AG09319 (cell line): ENCODE measurements around the gene COL6A5.

Experiments
- DNase-seq: peaks from one replicate; pipeline ENCODE4 v3.0.0-alpha.2; 2010; ENCODE audit warnings: low read depth; ENCODE audit errors: extremely low read depth
- CTCF ChIP-seq: IDR thresholded peaks from 2 replicates; pipeline ENCODE4 v1.5.1; 2011; ENCODE audit warnings: low read depth, mild to moderate bottlenecking, inconsistent platforms, low read length, moderate library complexity

Gene COL6A5

DNA sequence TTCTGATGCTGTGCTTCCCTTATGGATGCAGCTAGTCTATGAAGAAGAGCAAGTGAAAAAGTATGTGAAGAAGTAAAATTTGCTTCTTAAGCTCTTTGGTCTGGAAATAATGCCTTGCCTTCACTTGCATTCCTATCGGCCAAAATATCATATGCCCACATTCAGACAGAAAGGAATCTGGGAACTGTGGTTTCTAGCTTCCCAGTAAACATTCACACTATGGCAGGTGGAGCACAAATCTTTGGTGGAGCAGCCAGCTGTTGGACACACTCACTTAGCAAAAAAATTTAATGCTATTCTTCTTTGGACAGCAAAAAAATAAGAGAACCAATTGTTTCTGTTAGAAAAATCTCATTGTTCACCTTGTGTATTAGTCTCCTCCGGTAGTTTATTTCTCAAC lies 159.2 kb downstream of the COL6A5 start:
- TF ChIP-seq CTCF = no peak
- no peak for DNase-seq

GRCh38 chr3:130506031-130506430 lies 160.6 kb downstream of the COL6A5 start:
- TF ChIP-seq CTCF = no peak
- DNase-seq = no peak

DNA sequence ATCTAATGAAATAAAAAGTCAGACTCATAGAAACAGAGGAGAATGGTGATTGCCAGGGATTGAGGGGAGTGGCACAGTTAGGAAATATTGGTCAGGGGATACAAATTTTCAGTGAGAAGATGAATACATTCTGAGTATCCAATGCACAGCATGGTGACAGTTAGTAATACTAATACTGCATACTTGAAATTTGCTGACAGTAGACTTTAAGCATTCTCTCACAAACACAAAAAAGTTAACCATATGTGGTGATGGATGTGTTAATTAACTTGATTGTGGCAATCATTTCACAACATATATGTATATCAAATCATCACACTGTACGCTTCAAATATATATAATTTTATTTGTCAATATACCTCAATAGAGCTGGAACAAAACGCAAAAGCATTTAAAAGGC lies 162.3 kb downstream of the COL6A5 start:
- DNase-seq = no peak
- no peak for TF ChIP-seq CTCF

DNA sequence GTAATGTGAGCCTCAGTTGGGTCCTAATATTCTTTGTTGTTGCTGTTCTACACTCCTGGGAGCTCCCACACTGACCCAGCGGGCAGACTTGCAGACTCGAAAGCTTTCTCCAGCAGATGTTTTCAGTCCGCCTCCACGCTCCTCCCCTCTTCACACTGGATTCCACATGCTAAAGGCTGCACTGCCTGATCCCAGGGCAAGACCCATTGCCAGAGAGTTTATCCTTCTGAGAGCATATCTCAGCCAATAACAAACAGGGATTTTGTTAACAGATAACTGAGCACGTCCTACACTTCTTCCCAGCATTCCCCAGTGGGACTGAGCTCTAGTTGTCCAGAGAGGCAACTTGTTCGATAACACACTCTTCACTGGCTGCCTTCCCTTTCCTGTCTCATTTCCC lies 163.5 kb downstream of the COL6A5 start:
- DNase-seq = no peak
- no peak for TF ChIP-seq CTCF

- DNase-seq = no peak
- TF ChIP-seq CTCF = no peak
Measured at GRCh38 chr3:130514681-130515080, 169.2 kb downstream of the COL6A5 start.

- TF ChIP-seq CTCF = no peak
- DNase-seq = no peak
Measured at GRCh38 chr3:130515755-130516154, 170.3 kb downstream of the COL6A5 start.

DNA sequence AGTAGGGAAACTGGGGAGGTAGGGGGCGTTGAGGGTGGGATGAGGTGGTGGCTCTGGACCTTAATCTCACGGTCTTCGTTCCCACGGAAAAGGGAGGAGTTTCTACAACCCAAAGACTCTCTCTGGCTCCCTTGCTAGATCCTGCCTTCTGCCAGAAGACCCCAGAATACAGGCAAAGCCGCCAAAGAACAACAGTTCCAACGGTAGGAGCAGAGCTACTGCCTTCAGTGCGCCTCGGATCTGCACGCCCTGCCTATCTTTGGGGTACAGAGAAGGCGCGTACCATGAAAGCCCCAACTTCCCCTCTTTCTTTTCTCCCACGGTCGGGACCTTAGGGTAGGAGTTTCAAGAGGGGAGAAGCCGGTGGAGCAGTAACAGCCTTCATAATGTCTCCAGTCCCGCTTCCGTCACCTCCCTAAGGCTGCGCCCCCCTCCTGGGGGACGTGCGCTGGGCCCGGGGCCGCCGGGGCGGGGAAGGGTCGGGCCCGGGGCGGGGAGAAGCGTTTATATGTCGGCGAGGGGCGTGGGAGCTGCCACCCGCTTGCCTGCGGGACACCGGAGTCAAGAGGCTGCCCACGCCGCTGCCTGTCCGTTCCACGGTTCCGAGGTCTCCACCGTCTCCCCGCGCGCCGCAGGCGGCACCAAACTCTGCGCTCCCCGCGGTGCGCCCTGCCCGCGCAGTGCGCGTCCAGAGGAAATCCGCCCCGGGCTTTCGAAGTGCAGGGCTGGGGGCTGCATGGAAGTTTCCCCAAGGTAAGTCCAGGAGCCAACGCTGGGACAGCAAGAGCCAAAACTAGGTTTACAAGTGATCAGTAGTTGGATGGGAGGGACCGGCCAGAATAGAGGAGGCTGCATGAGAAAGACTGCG lies 171.4 kb downstream of the COL6A5 start, which contains the start of gene COL6A6:
COL6A6 (plus strand) TSS at position 533 of the 868 bp plus-strand sequence. CDS start 43,188 bp downstream, outside the sequence.
- DNase-seq = no peak
- TF ChIP-seq CTCF = no peak
